ENCODE measurements around the gene FLOT2. TPM values are rescaled to one million over a fixed set of nuclear protein-coding genes. Genes with fewer than 3 reads are reported as not detected.
A peak's percentile ranks its signal among the peaks of the same experiment; 100 is the strongest.
"Not testable (repeated sequence)": the region's sequence is repeated elsewhere in the genome, so short reads cannot be mapped to it uniquely, and the experiment has no call there.

Gene FLOT2
- total RNA-seq, 1 donor from 2014 or later = 158 TPM

GRCh38 chr17:28846231-28846630 is 51.3 kb downstream of the FLOT2 start:
- DNase-seq (ENCODE audit: low read depth) = no peak

GRCh38 chr17:28843816-28844148 is 53.8 kb downstream of the FLOT2 start:
- DNase-seq (ENCODE audit: low read depth) = no peak

DNA sequence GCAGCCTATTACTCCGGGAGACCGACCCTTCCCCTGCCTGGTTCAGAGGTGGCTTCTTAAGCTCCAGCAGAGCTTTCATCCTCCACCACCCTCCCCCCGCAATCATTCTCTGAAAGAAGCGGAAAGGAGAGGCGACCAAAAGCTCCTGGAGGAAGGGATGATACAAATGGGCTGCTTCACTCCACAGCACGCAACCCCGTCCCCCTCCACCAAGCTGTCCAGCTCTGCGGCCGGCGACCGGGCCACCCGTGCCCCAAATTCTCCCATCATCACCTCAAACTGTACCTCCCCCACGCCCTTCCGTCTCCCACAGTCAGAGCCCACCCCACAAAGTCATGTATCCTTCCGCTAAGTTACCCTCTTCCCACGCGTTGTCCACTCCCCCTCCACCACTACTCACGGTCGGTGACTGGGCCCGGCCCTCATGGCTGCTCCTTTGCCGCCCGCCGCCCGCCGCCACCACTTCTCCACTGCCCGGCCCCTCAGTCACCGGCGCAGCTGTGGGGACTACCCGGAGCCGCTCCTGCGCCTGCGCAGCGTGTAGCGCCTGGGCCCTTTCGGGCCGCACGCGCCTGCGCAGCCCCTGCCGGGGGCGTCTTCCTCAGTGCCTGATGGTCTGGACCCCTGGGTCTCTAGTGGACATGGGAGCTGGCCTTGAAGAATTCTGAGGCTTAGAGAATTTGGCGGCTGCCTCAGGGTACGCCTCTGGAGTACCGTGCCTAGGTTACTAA is 55.1 kb downstream of the FLOT2 start, which contains the start of gene FAM222B:
Gene FAM222B, minus strand, starts transcription at position 509 of the 731 bp plus-strand sequence. CDS start 76,123 bp downstream, outside the sequence.
- DNase-seq (ENCODE audit: low read depth) = peak; percentile 51

- DNase-seq (ENCODE audit: low read depth) = peak; percentile 47
Measured at GRCh38 chr17:28841901-28842281, 55.6 kb downstream of the FLOT2 start.

- no peak for DNase-seq (ENCODE audit: low read depth)
Measured at GRCh38 chr17:28839221-28839620, 58.3 kb downstream of the FLOT2 start.

DNA sequence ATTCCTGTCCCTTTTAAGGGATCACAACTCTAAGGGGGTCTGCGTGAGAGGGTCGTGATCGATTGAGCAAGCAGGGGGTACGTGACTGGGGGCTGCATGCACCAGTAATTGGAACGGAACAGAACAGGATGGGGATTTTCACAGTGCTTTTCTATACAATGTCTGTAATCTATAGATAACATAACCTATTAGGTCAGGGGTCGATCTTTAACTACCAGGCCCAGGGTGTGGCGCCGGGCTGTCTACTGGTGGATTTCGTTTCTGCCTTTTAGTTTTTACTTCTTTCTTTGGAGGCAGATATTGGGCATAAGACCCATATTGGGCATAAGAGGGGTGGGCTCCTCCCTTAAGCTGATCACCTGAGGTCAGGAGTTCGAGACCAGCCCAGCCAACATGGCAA is 61.0 kb downstream of the FLOT2 start:
- DNase-seq (ENCODE audit: low read depth) = not testable (repeated sequence)

DNA sequence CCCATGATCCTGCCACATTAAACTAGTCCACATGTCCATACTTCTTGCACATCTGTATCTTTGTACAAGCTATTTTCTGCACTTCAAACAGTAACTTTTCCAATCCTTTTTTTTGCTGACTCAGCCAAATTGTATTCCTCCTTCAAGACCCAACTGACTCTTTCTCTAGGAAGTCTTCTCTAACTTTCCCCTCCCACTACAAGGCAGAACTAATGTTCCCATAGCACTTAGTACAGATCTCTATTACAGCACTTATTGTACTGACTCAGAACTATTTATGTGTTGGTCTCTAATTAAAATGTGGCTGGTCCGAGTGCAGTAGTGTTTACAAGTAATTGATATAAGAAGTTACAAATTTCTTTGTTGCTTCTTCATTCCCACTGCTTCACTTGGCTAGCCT is 63.1 kb downstream of the FLOT2 start:
- no peak for DNase-seq (ENCODE audit: low read depth)

Other genes with a start within 250 kb of the FLOT2 start
- 60.7 and 82.5 TPM in 2 replicates for gene SDF2, start 235.8 kb downstream of the FLOT2 start, total RNA-seq
- 22.1 and 92.6 TPM in 2 replicates for gene SUPT6H, start 235.5 kb downstream of the FLOT2 start, total RNA-seq
- 0.17 and 1.1 TPM in 2 replicates for gene PROCA1, start 185.8 kb downstream of the FLOT2 start, total RNA-seq
- gene RAB34, start 179.9 kb downstream of the FLOT2 start, total RNA-seq = 131 and 208 TPM in 2 replicates
- gene RPL23A, start 177.7 kb downstream of the FLOT2 start, total RNA-seq = 540 and 600 TPM in 2 replicates
- gene TLCD1, start 171.5 kb downstream of the FLOT2 start, total RNA-seq = 8.1 and 18.2 TPM in 2 replicates
- gene NEK8, start 168.9 kb downstream of the FLOT2 start, total RNA-seq = 2.4 and 5.6 TPM in 2 replicates
- 63.8 and 103 TPM in 2 replicates for gene TRAF4, start 153.7 kb downstream of the FLOT2 start, total RNA-seq
- 1.4 and 14.9 TPM in 2 replicates for gene FAM222B, start 54.9 kb downstream of the FLOT2 start, total RNA-seq
- gene ERAL1, start 42.7 kb downstream of the FLOT2 start, total RNA-seq = 25.7 and 42.8 TPM in 2 replicates
- 8.0 and 16.5 TPM in 2 replicates for gene DHRS13, start 5.3 kb upstream of the FLOT2 start, total RNA-seq
- gene PHF12, start 53.8 kb upstream of the FLOT2 start, total RNA-seq = 12.9 and 47.0 TPM in 2 replicates
- not detected in 2 replicates for gene SEZ6, start 108.3 kb upstream of the FLOT2 start, total RNA-seq
- gene PIPOX, start 145.4 kb upstream of the FLOT2 start, total RNA-seq = 0.94 TPM in 1 of 2 replicates, not detected in the other

All from renal cortical epithelial cell (primary cell).